GM19099 (cell line): ENCODE results near the gene RPL10.

Experiments
- POLR2A ChIP-seq: IDR thresholded peaks from 3 replicates; pipeline ENCODE4 v1.6.1; 2011; ENCODE audit warnings: low read depth; ENCODE audit not compliant: insufficient read length; ENCODE audit errors: extremely low read depth

Gene RPL10

GRCh38 chrX:154430916-154431315, 32.7 kb downstream of the RPL10 start:
- TF ChIP-seq POLR2A = no peak

- no peak for TF ChIP-seq POLR2A
Measured at GRCh38 chrX:154431341-154431740, 33.2 kb downstream of the RPL10 start.

- no peak for TF ChIP-seq POLR2A
Measured at GRCh38 chrX:154432210-154432609, 34.0 kb downstream of the RPL10 start.

- TF ChIP-seq POLR2A = no peak
Measured at GRCh38 chrX:154433605-154434004, 35.4 kb downstream of the RPL10 start.

GRCh38 chrX:154434394-154435168, 36.4 kb downstream of the RPL10 start:
- no peak for TF ChIP-seq POLR2A

- no peak for TF ChIP-seq POLR2A
Measured at GRCh38 chrX:154435171-154435733, 37.1 kb downstream of the RPL10 start.

GRCh38 chrX:154436374-154436982, 38.3 kb downstream of the RPL10 start:
- TF ChIP-seq POLR2A = no peak

GRCh38 chrX:154436983-154437752, 39.0 kb downstream of the RPL10 start, which contains the start of gene GDI1:
TSS of gene GDI1 (plus strand) at chrX:154437154. CDS start at chrX:154437255, 101 bp downstream.
- peak; percentile 51 for TF ChIP-seq POLR2A

- no peak for TF ChIP-seq POLR2A
Measured at GRCh38 chrX:154437971-154438893, 40.1 kb downstream of the RPL10 start.

GRCh38 chrX:154439841-154440240, 41.7 kb downstream of the RPL10 start:
- no peak for TF ChIP-seq POLR2A

GRCh38 chrX:154440623-154441357, 42.6 kb downstream of the RPL10 start:
- TF ChIP-seq POLR2A = no peak

GRCh38 chrX:154441564-154441963, 43.4 kb downstream of the RPL10 start:
- TF ChIP-seq POLR2A = no peak

GRCh38 chrX:154441984-154442707, 44.0 kb downstream of the RPL10 start:
- TF ChIP-seq POLR2A = no peak
